Peyer's patch (tissue), 4 donors: Measurements from ENCODE around the gene ITGB2.

Experiments used
- CTCF ChIP-seq, 6 experiments: fragments of 450-650 bp in 4 of 6; fragments of 200-600 bp in 2 of 6; sonication (generic) in 1 of 6; IDR thresholded peaks; one replicate each; pipeline ENCODE4 v1.5.1; 2017 to 2019; ENCODE audit warnings: antibody characterized with exemption in 6 of 6, mild to moderate bottlenecking in 3 of 6, moderate library complexity in 1 of 6
- POLR2A ChIP-seq, 2 donors: fragments of 450-650 bp; IDR thresholded peaks; one replicate each; pipeline ENCODE4 v1.5.1; 2017; ENCODE audit warnings: antibody characterized with exemption in 2 of 2, mild to moderate bottlenecking in 2 of 2, moderate library complexity in 2 of 2

GRCh38 chr21:44940116-44940631 lies 19.5 kb upstream of the ITGB2 start:
- no peak for TF ChIP-seq CTCF (IDR thresholded peaks at IDR 0.05)
- TF ChIP-seq POLR2A (IDR thresholded peaks at IDR 0.05), result no peak
